HG02759 (cell line): Measurements from ENCODE around the gene DCTN5.
A peak's percentile ranks its signal among the peaks of the same experiment; 100 is the strongest.
"Not testable (repeated sequence)": the region's sequence is repeated elsewhere in the genome, so short reads cannot be mapped to it uniquely, and the experiment has no call there.

ENCODE experiments used
- ATAC-seq: cut with Tn5 transposase; IDR thresholded peaks from one replicate; pipeline ENCODE4 v1.9.1; 2021; ENCODE audit warnings: mild to moderate bottlenecking, moderate library complexity; ENCODE audit not compliant: unreplicated experiment

The DCTN5 gene

DNA sequence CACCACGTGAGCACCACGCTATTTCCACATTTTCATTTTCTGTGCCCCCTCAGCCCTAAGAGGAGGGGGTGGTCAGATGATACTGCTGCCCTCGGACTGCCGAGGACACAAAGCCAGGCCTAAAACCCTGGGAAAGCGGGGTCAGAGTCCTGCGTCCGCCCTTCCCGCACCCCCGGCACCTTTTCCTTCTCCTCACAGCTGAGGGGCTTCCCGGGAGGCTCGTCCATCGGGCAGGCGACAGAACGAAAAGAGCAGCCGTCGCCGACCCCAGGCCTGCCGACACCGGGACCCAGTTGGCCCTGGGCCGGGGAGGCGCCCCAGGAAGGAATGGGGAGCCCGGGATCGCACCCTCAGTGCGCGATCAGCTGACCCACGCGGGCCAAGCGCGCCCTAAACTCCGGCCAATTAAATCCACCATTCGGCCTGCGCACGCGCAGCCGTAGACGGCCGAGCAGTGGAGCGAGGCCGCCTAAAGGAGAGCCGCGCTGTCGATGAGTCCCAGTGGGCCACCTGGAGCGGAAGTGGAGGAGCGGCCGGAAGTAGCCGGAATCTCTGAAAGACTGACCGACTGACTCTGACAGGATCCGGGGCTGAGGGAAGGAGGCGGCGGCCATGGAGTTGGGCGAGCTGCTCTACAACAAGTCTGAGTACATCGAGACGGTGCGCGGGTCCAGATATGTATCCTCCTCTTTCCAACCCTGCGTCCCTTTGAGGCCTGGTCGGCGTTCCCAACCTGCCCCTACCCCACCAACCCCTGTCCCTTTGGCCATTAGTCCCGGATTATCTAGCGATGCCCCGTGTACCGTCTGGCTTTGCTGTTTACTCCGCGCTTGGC, at the start of gene DCTN5, which contains the start of gene PALB2:
Gene DCTN5, plus strand, starts transcription at position 536 of the 835 bp plus-strand sequence. Its CDS starts 77 bp downstream, at position 613.
Gene PALB2, minus strand, starts transcription at position 380 of the 835 bp plus-strand sequence. Its CDS starts 153 bp downstream, at position 227.
- ATAC-seq: peak; percentile 96

GRCh38 chr16:23594186-23594585, 47.1 kb upstream of the DCTN5 start:
- no peak for ATAC-seq

DNA sequence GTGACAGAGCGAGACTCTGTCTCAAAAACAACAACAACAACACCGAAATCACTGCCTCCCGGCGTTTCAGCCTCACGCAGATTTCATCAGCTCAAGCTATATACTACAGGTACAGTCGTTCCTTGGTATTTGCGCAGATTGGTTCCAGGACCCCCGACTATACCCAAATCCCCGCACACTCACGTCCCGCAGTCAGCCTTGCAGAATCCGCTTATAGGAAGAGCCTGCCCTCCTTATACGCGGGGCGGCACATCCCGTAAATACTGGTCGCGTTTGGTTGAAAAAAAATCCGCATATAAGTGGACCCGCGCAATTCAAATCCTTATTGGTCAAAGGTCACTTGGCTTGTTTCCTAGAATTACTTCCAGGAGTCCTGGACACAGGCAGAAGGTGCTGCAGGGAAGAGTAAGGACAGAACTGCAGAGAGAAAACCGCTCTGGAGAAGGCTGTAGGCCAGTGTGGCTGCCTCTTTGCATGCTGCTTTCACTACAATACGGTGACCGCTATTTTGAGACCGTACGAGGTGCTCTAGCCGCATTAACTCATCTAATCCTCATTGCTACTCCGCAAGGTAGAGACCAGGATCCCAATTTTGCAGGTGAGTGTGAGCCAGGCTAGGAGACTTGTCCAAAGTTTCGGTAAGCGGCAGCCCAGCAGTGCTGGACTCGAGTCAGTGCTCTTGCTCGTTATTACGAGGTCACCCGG, 45.9 kb upstream of the DCTN5 start:
- ATAC-seq: peak; percentile 6

GRCh38 chr16:23595951-23596720, 45.1 kb upstream of the DCTN5 start, which contains the start of gene NDUFAB1:
Gene NDUFAB1 (minus strand): TSS chr16:23596316. CDS start chr16:23596290, 26 bp downstream.
- peak; percentile 96 for ATAC-seq

GRCh38 chr16:23597003-23597756, 44.1 kb upstream of the DCTN5 start:
- peak; percentile 28 for ATAC-seq

DNA sequence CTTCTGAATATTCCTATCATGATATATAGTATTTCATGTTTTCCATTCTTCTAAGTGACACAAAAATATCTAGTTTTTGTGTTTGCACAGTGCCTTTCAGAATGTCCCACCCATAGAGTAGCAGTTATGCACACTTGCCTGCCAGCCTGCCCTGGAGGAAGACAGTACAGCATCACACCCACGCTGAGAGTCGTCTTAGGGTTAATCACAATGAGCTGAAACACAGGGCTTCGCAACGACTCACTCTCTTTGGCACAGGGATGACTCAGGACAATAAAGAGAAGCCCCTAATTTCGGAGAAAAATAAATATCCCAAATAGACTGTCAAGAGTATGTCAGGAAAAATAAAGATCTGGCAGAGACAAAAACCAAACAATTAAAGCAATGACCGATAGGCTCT, 33.5 kb upstream of the DCTN5 start:
- no peak for ATAC-seq

GRCh38 chr16:23608194-23608593, 33.1 kb upstream of the DCTN5 start:
- no peak for ATAC-seq

DNA sequence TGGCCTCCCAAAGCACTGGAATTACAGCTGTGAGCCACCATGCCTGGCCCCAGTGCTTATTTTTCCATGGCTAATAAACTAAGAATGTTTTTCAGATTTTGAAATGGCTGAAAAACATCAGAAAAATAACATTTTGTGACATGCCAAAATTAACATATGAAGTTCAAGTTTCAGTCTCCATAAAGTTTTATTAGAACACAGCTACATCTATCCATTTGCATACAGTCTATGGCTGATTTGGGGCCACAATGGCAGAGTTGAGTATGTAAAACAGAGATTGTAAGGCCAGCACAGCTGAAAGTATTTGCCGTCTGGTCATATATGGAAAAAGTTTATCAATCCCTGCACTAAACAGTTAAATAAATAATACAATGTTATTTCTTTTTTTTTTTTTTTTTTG, 31.3 kb upstream of the DCTN5 start:
- ATAC-seq: no peak

- not testable (repeated sequence) for ATAC-seq
These were observed 30.4 kb upstream of the DCTN5 start for GRCh38 chr16:23610905-23611304.

- ATAC-seq: no peak
These were observed 29.3 kb upstream of the DCTN5 start for GRCh38 chr16:23611936-23612335.

- no peak for ATAC-seq
These were observed 25.5 kb upstream of the DCTN5 start for GRCh38 chr16:23615805-23616204.

GRCh38 chr16:23624092-23624491, 17.2 kb upstream of the DCTN5 start:
- no peak for ATAC-seq

- ATAC-seq: no peak
These were observed 11.8 kb upstream of the DCTN5 start for GRCh38 chr16:23629516-23629915.

- not testable (repeated sequence) for ATAC-seq
These were observed 9.4 kb upstream of the DCTN5 start for GRCh38 chr16:23631874-23632273.

- ATAC-seq: no peak
These were observed 6.7 kb upstream of the DCTN5 start for GRCh38 chr16:23634461-23635036.

DNA sequence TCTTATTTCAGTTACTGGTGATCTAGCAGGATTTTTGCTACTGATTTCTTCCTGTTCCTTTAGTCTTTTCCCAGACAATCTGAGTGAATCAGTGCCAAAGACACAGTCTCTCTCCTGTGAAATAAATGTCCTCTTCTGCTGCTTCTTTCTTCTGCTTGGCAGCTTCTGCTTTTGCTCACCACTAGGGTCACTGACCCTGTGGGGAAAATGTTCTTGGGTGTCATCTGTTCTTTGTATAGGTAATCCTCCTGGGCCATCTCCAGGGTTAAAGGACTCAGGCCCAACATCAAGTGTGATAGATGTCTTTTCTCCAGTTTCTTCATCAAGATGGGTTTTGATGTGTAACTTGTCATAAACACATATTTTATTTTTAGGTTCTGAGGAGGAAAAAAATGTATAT, 5.3 kb upstream of the DCTN5 start:
- ATAC-seq: no peak

GRCh38 chr16:23640615-23640930, 693 bp upstream of the DCTN5 start:
- ATAC-seq: no peak

GRCh38 chr16:23642246-23642774, 1.0 kb downstream of the DCTN5 start:
- no peak for ATAC-seq

DNA sequence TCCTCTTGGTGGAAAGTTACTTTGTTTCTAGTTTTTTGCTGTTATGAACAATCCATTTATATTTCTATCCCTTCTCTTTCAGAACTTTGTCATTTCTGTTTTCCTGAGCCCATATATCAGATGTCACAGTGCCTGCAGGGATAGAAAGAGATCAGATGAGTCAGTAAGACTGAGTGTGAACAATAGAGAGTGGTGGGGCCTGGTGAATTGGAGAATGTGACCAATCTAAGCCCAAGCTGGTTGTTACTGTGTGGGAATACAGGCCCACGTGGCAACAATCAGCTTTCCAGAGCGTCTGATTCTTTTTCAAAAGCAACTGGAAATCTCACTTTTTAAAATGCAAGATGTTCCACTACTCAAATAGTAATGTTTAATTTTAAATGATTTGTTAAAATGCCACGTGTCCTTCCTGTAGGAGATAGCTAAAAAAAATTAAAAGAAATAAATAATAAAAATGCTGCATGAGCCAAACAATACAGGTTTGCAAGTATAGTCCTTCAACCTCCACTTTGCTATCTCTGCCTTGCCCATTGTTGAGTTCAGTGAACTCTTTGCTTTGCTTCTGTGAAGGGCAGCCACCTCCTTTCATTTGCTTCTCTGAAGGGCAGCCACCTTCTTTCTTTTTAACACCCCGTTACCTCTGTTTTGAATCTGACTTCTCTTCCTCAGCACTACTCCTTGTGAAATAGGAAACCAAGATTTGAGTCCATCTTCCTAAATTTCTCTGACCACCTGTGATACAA, 9.6 kb downstream of the DCTN5 start:
- no peak for ATAC-seq
